Astrocyte (in vitro differentiated cells and primary cell): ENCODE measurements around the gene GPX7.

Experiments
- CTCF ChIP-seq: IDR thresholded peaks from 2 replicates; pipeline ENCODE4 v1.5.1; 2011; ENCODE audit warnings: low read depth, mild to moderate bottlenecking, inconsistent platforms, low read length, moderate library complexity; ENCODE audit not compliant: insufficient read depth
- EZH2 ChIP-seq: IDR thresholded peaks from 2 replicates; pipeline ENCODE4 v1.6.1; 2012; ENCODE audit warnings: mild to moderate bottlenecking, low read length, inconsistent platforms; ENCODE audit not compliant: insufficient read depth

- no peak for TF ChIP-seq CTCF
- no peak for TF ChIP-seq EZH2
Measured at GRCh38 chr1:52585474-52585873, 16.7 kb upstream of the GPX7 start.
